Fibroblast of pulmonary artery (primary cell): ENCODE data around the gene QRICH2.
A peak's percentile ranks its signal among the peaks of the same experiment; 100 is the strongest.
"Not testable (repeated sequence)": the region's sequence is repeated elsewhere in the genome, so short reads cannot be mapped to it uniquely, and the experiment has no call there.

Source experiments
- DNase-seq: peaks from one replicate; pipeline ENCODE4 v3.0.0-alpha.2; 2010; ENCODE audit warnings: low read depth
- H3K4me3 ChIP-seq: replicated peaks from 2 replicates; pipeline ENCODE4 v1.5.1; 2011; ENCODE audit warnings: low read depth, mild to moderate bottlenecking, control low read depth, low read length, moderate library complexity
- TF ChIP-seq, protein P1 (sequence below): IDR thresholded peaks from 2 replicates; pipeline ENCODE4 v1.5.1; 2011; ENCODE audit warnings: mild to moderate bottlenecking, control low read depth, low read length, inconsistent platforms; ENCODE audit errors: missing control alignments

QRICH2 gene

GRCh38 chr17:76270127-76270592 is 37.9 kb downstream of the QRICH2 start:
- no peak overlapping the region for H3K4me3 ChIP-seq
- DNase-seq, result no peak
- TF ChIP-seq, protein P1, sequence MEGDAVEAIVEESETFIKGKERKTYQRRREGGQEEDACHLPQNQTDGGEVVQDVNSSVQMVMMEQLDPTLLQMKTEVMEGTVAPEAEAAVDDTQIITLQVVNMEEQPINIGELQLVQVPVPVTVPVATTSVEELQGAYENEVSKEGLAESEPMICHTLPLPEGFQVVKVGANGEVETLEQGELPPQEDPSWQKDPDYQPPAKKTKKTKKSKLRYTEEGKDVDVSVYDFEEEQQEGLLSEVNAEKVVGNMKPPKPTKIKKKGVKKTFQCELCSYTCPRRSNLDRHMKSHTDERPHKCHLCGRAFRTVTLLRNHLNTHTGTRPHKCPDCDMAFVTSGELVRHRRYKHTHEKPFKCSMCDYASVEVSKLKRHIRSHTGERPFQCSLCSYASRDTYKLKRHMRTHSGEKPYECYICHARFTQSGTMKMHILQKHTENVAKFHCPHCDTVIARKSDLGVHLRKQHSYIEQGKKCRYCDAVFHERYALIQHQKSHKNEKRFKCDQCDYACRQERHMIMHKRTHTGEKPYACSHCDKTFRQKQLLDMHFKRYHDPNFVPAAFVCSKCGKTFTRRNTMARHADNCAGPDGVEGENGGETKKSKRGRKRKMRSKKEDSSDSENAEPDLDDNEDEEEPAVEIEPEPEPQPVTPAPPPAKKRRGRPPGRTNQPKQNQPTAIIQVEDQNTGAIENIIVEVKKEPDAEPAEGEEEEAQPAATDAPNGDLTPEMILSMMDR, result no peak

DNA sequence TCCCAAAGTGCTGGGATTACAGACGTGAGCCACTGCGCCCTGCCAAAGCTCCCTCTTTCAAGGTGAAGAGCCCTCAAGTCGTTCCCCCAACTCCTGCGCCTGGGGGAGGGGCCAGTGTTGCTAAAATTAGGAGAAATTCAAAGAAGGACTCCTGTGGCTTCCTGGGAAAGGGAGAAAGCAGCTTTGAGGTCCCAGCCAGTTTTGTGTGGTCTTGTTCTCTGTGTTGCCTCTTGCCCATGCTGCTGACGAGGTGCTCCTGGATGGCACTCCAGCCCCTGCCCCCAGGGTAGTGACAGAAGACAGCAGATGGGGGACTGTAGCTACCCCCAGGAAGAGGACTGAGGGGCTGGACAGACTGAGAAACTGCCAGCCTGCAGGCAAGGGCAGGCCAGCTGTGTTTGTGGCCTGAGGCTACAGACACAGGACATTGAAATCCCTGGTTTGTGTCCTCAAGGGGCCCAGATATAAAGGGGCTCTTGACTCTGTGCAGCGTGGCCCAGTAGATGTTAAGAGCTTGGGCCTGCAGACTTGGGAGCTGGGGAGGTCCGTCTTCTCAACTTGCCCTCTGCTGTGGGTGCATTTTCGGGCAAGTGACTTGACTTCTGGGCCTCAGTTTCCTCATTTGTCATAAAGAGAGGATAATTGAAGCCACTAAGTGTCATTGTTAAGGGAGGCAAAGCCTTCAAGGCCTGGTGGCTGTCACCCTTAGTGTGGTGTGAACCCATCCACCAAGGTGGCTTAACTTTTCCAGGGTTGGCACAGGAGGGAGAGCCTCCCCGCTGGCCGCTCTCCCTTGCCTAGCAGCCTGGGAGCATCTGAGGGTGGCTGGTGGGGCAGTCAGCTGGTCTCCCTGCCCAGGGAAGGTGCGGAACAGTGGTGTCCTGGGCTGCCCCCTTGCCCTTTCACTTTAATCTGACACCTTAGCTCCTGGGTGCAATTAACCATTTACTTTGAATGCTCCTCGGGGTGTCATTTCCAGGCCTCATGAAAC is 38.8 kb downstream of the QRICH2 start:
- no peak overlapping the region for H3K4me3 ChIP-seq
- DNase-seq, result no peak

GRCh38 chr17:76268015-76268749 is 39.9 kb downstream of the QRICH2 start:
- peak overlapping the region; percentile 18 for H3K4me3 ChIP-seq
- peak; percentile 90 for DNase-seq
- TF ChIP-seq, protein P1, result no peak

More for the DNA sequence above, 38.8 kb downstream of the QRICH2 start:
- TF ChIP-seq, protein P1, result no peak

DNA sequence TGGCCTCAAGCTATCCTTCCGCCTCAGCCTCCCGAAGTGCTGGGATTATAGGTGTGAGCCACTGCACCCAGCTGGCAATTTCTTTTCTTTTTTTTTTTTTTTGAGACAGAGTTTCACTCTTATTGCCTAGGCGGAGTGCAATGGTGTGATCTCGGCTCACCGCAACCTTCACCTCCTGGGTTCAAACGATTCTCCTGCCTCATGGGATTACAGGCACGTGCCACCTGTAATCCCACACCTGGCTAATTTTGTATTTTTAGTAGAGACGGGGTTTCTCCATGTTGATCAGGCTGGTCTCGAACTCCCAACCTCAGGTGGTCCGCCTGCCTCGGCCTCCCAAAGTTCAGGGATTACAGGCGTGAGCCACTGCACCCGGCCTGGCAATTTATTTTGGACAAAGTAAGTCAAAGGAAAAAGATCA is 40.5 kb downstream of the QRICH2 start:
- DNase-seq, H3K4me3 ChIP-seq: not testable (repeated sequence)

- DNase-seq, result no peak
- TF ChIP-seq, protein P1, result no peak
- peak overlapping the region; percentile 72 for H3K4me3 ChIP-seq
Measured at GRCh38 chr17:76267051-76267576, 41.0 kb downstream of the QRICH2 start.

GRCh38 chr17:76266244-76266938 is 41.7 kb downstream of the QRICH2 start:
- DNase-seq, result peak; percentile 40
- TF ChIP-seq, protein P1, result no peak
- H3K4me3 ChIP-seq, result peak overlapping the region; percentile 72
